ENCODE data around the gene SURF6. TPM values are rescaled to one million over a fixed set of nuclear protein-coding genes. Genes with fewer than 3 reads are reported as not detected.

The SURF6 gene
- total RNA-seq, 1 donor from 2014 or later, result 15.2 TPM

- Histone ChIP-seq H3K36me3 (peaks cover 75% of the 10 kb centered on the region), H3K9me3 (no peaks in the 10 kb centered on the region), H3K27ac (no peak overlapping the region), H3K4me1 (peaks cover 44% of the 10 kb centered on the region), H3K27me3 (ENCODE audit: low read depth) (no peaks in the 10 kb centered on the region), H3K4me3 (no peak overlapping the region)
- intact Hi-C loops (cut with DNase I), result no loop called here
- DNase-seq (no peak), ATAC-seq (no peak)
- no peak for TF ChIP-seq CTCF (IDR thresholded peaks at IDR 0.05)
Observed at GRCh38 chr9:133344979-133345378, 9.0 kb upstream of the SURF6 start.

- intact Hi-C loops (cut with DNase I), result no loop called here
- ATAC-seq (no peak), DNase-seq (peak; percentile 31)
- Histone ChIP-seq H3K4me1 (peaks cover 35% of the 10 kb centered on the region), H3K36me3 (peaks cover 75% of the 10 kb centered on the region), H3K4me3 (no peak overlapping the region), H3K27ac (no peak overlapping the region), H3K27me3 (ENCODE audit: low read depth) (no peaks in the 10 kb centered on the region), H3K9me3 (no peaks in the 10 kb centered on the region)
- no peak for TF ChIP-seq CTCF (IDR thresholded peaks at IDR 0.05)
Observed at GRCh38 chr9:133344071-133344470, 8.1 kb upstream of the SURF6 start.

GRCh38 chr9:133342570-133342969, 6.6 kb upstream of the SURF6 start:
- no peak for TF ChIP-seq CTCF (IDR thresholded peaks at IDR 0.05)

GRCh38 chr9:133342069-133342406, 6.0 kb upstream of the SURF6 start:
- intact Hi-C loops (cut with DNase I), result no loop called here
- ATAC-seq (no peak), DNase-seq (no peak)
- TF ChIP-seq CTCF (IDR thresholded peaks at IDR 0.05), result no peak
- peak overlapping the region; percentile 67 for H3K27ac ChIP-seq
- no peaks in the 10 kb centered on the region for H3K27me3 ChIP-seq (ENCODE audit: low read depth)
- no peak overlapping the region for H3K4me3 ChIP-seq
- H3K36me3 ChIP-seq, result peaks cover 76% of the 10 kb centered on the region
- peaks cover 29% of the 10 kb centered on the region for H3K4me1 ChIP-seq
- no peaks in the 10 kb centered on the region for H3K9me3 ChIP-seq

More at GRCh38 chr9:133342570-133342969, 6.6 kb upstream of the SURF6 start:
- DNase-seq (peak; percentile 41), ATAC-seq (no peak)
- Histone ChIP-seq H3K36me3 (peaks cover 76% of the 10 kb centered on the region), H3K4me3 (no peak overlapping the region), H3K9me3 (no peaks in the 10 kb centered on the region), H3K27ac (peak overlapping the region; percentile 67), H3K4me1 (peaks cover 30% of the 10 kb centered on the region), H3K27me3 (ENCODE audit: low read depth) (no peaks in the 10 kb centered on the region)
- intact Hi-C loops (cut with DNase I), result no loop called here

GRCh38 chr9:133341369-133342068, 5.5 kb upstream of the SURF6 start:
- intact Hi-C loops (cut with DNase I), result no loop called here
- TF ChIP-seq CTCF (IDR thresholded peaks at IDR 0.05), result no peak
- peak; percentile 83 for DNase-seq
- Histone ChIP-seq H3K4me1 (peaks cover 27% of the 10 kb centered on the region), H3K36me3 (peaks cover 76% of the 10 kb centered on the region), H3K4me3 (peak overlapping the region; percentile 7), H3K27ac (peak overlapping the region; percentile 67), H3K9me3 (no peaks in the 10 kb centered on the region), H3K27me3 (ENCODE audit: low read depth) (no peaks in the 10 kb centered on the region)
- ATAC-seq, result peak; percentile 72 to 80

All from lower lobe of right lung (tissue), 2 donors.